K562 (cell line): ENCODE measurements around the gene CNTFR. TPM values are rescaled to one million over a fixed set of nuclear protein-coding genes. Genes with fewer than 3 reads are reported as not detected.

Experiments used
- ATAC-seq: fragments of 200-7000 bp; cut with Tn5 transposase; 3 replicates; pipeline ENCODE4 v1.9.1; 2020; ENCODE audit warnings: moderate library complexity
- BruUV-seq: library from RNA; stranded (reverse); fragments of 400-500 nt; replicated peaks from 2 replicates; lab custom pipeline; 2021; lab: Mats Ljungman, UMichigan
- CTCF ChIA-PET: fragments of 300-600 bp; formaldehyde crosslinking; extraction: SDS; loops from one replicate; lab custom pipeline; 2021; ENCODE audit warnings: low intra/inter-chr PET ratio; lab: Yijun Ruan, JAX
- POLR2A ChIA-PET: fragments of 300-600, 350-650 bp; sonication (Branson Sonifier 250); formaldehyde crosslinking; extraction: SDS; loops from one replicate; lab custom pipeline; 2021; ENCODE audit warnings: antibody characterized with exemption, inconsistent platforms; lab: Yijun Ruan, JAX
- DNase-seq, 4 experiments: peaks; one replicate each; pipeline versions ENCODE4 v3.0.0 to v3.0.0-alpha.2; 2011 to 2018; ENCODE audit warnings: low spot score in 3 of 4, mixed read lengths in 3 of 4; ENCODE audit errors: extremely low read depth in 1 of 4
- FAIRE-seq: peaks from 2 replicates; lab custom pipeline; 2011; peaks lifted over from hg19 to GRCh38; lab: Jason Lieb, UNC
- H2AFZ ChIP-seq: 2 replicates; pipeline ENCODE4 v1.6.0; 2011; ENCODE audit warnings: low read depth, low read length, control low read depth, inconsistent platforms
- H3K27ac ChIP-seq: fragments of 200-600 bp; 3 replicates; pipeline ENCODE4 v1.8.0; 2011; ENCODE audit warnings: low read depth, mild to moderate bottlenecking, control low read depth, inconsistent platforms, low read length, moderate library complexity, mixed read lengths; ENCODE audit errors: extremely low read depth
- H3K27me3 ChIP-seq, 2 experiments: fragments of 300-600 bp in 1 of 2; 2 replicates in 1 of 2; 3 replicates in 1 of 2; pipeline versions ENCODE4 v1.6.0 to v1.8.0; 2011; ENCODE audit warnings: inconsistent platforms in 2 of 2, low read length in 2 of 2, mild to moderate bottlenecking in 1 of 2, mixed read lengths in 1 of 2, moderate library complexity in 1 of 2; ENCODE audit not compliant: control insufficient read depth in 2 of 2, insufficient read depth in 2 of 2
- H3K36me3 ChIP-seq: fragments of 300-600 bp; 3 replicates; pipeline ENCODE4 v1.8.0; 2011; ENCODE audit warnings: mild to moderate bottlenecking, low read length, inconsistent platforms; ENCODE audit not compliant: control insufficient read depth, insufficient read depth
- H3K4me1 ChIP-seq, 2 experiments: fragments of 200-600 bp in 1 of 2; replicated peaks in 1 of 2; 2 replicates in 1 of 2; 3 replicates in 1 of 2; pipeline versions ENCODE4 v1.5.1 to v1.8.0; 2011; ENCODE audit warnings: inconsistent platforms in 2 of 2, low read length in 2 of 2, mild to moderate bottlenecking in 1 of 2, mixed read lengths in 1 of 2, moderate library complexity in 1 of 2; ENCODE audit not compliant: control insufficient read depth in 2 of 2, insufficient read depth in 2 of 2
- H3K4me2 ChIP-seq: 2 replicates; pipeline ENCODE4 v1.6.1; 2011; ENCODE audit warnings: low read length, control low read depth, inconsistent platforms, mixed read lengths; ENCODE audit not compliant: insufficient read depth
- H3K4me3 ChIP-seq: fragments of 200-600 bp; sonication (generic), shearing (Covaris generic); 2 replicates; pipeline ENCODE4 v1.5.1; 2016; ENCODE audit warnings: control low read depth, inconsistent platforms
- H3K79me2 ChIP-seq: fragments of 200-600 bp; 3 replicates; pipeline ENCODE4 v1.8.0; 2011; ENCODE audit warnings: low read length, inconsistent platforms; ENCODE audit not compliant: control insufficient read depth, insufficient read depth
- H3K9ac ChIP-seq, 2 experiments: 2 replicates each; pipeline versions ENCODE4 v1.6.0 to v1.6.1; 2011; ENCODE audit warnings: low read depth in 2 of 2, low read length in 2 of 2, control low read depth in 1 of 2, inconsistent platforms in 1 of 2, mild to moderate bottlenecking in 1 of 2, mixed read lengths in 1 of 2; ENCODE audit not compliant: insufficient read depth in 1 of 2
- H3K9me1 ChIP-seq: one replicate; pipeline ENCODE4 v1.6.0; 2011; ENCODE audit warnings: inconsistent platforms, mild to moderate bottlenecking, low read length, moderate library complexity; ENCODE audit not compliant: control insufficient read depth, insufficient read depth
- H3K9me3 ChIP-seq: replicated peaks from 2 replicates; pipeline ENCODE4 v1.5.1; 2011; ENCODE audit warnings: low read depth, low read length, inconsistent platforms; ENCODE audit not compliant: control insufficient read depth, insufficient read depth
- H4K20me1 ChIP-seq: replicated peaks from 2 replicates; pipeline ENCODE4 v1.6.1; 2011; ENCODE audit warnings: low read length, inconsistent platforms, mixed read lengths; ENCODE audit not compliant: control insufficient read depth, insufficient read depth
- BDP1 ChIP-seq: IDR thresholded peaks from 3 replicates; pipeline ENCODE4 v1.6.1; 2011; ENCODE audit not compliant: insufficient read length, insufficient read depth
- DPF2 ChIP-seq: fragments of 450-650 bp; IDR thresholded peaks from 2 replicates; pipeline ENCODE4 v1.6.1; 2016
- GTF2B ChIP-seq: IDR thresholded peaks from 2 replicates; pipeline ENCODE4 v1.6.1; 2011; ENCODE audit not compliant: insufficient read length; ENCODE audit errors: extremely low read depth
- JUNB ChIP-seq: fragments of 450-650 bp; formaldehyde crosslinking; conservative IDR thresholded peaks from 2 replicates; pipeline ENCODE4 v1.4.0; 2020; ENCODE audit warnings: mild to moderate bottlenecking
- NCOA1 ChIP-seq: fragments of 450-650 bp; IDR thresholded peaks from 2 replicates; pipeline ENCODE4 v1.6.1; 2016; ENCODE audit warnings: low read depth
- RBM39 ChIP-seq: fragments of 200-400 bp; formaldehyde crosslinking; optimal IDR thresholded peaks from 2 replicates; pipeline ENCODE3; 2018; ENCODE audit warnings: low read depth, low read length
- TBL1XR1 ChIP-seq, 2 experiments: IDR thresholded peaks; 2 replicates each; pipeline ENCODE4 v1.6.1; 2012; ENCODE audit warnings: improper control_type of control experiment in 2 of 2, low read length in 2 of 2, mild to moderate bottlenecking in 1 of 2
- TCF7 ChIP-seq: sonication (generic); IDR thresholded peaks from 2 replicates; pipeline ENCODE4 v1.6.1; 2016; ENCODE audit warnings: antibody characterized with exemption, borderline replicate concordance
- TRIM24 ChIP-seq, 2 experiments: fragments of 450-650 bp; IDR thresholded peaks; 2 replicates each; pipeline ENCODE4 v1.6.1; 2016
- ZBED1 ChIP-seq: IDR thresholded peaks from 2 replicates; pipeline ENCODE4 v1.6.1; 2014
- ZKSCAN3 ChIP-seq: fragments of 250-450 bp; sonication (Bioruptor Pico); IDR thresholded peaks from 2 replicates; pipeline ENCODE4 v1.4.0; 2020
- ZNF121 ChIP-seq: sonication (generic); formaldehyde crosslinking; conservative IDR thresholded peaks from 2 replicates; pipeline ENCODE4 v1.8.0; 2022; ENCODE audit warnings: missing genetic modification reagents
- ZNF398 ChIP-seq: fragments of 250-450 bp; sonication (Bioruptor Pico); IDR thresholded peaks from 2 replicates; pipeline ENCODE4 v1.8.0; 2021; ENCODE audit warnings: moderate library complexity, mild to moderate bottlenecking, inconsistent platforms
- ZNF764 ChIP-seq: fragments of 250-450 bp; sonication (Bioruptor Pico); IDR thresholded peaks from 2 replicates; pipeline ENCODE4 v1.4.0; 2020; ENCODE audit warnings: low read depth, mild to moderate bottlenecking, moderate library complexity
- WGBS: fragments of 100-300 bp; shearing (Covaris generic); methylation state at CpG from one replicate; pipeline ENCODE4 v1.1.6; 2016; ENCODE audit warnings: low coverage, mixed read lengths; ENCODE audit not compliant: insufficient coverage; ENCODE audit errors: missing lambda C conversion rate; 5-methylcytosine and 5-hydroxymethylcytosine counted together
- in situ Hi-C: fragments of 300-500 bp; cut with MboI; formaldehyde crosslinking; loops from 4 replicates; pipeline ENCODE4 v1.15.0; 2018; ENCODE audit warnings: inconsistent platforms, mixed read lengths
- intact Hi-C: fragments of 100-400 bp; cut with micrococcal nuclease; formaldehyde crosslinking; loops from 2 replicates; pipeline ENCODE4 v1.14.2; 2022
- polyA plus RNA-seq, 8 experiments: library from polyadenylated mRNA; depleted of rRNA in 4 of 8; stranded (reverse) in 5 of 8; unstranded in 3 of 8; fragments of >200 nt; fragmentation: Nextera tagmentation in 2 of 8; fragmentation: Illumina TruSeq in 1 of 8; extraction: Ambion mirVana in 2 of 8; extraction: Trizol in 1 of 8; gene quantifications; 2 replicates each; pipeline versions ENCODE4 v1.2.1 to v1.2.3, GENCODE V29; 2011 to 2014; ENCODE audit warnings: inconsistent platforms in 1 of 8, missing spikeins in 1 of 8
- total RNA-seq, 7 experiments: library from RNA; depleted of rRNA in 6 of 7; stranded (reverse); fragments of >200 nt in 6 of 7; fragmentation: Illumina TruSeq in 2 of 7; extraction: Trizol in 2 of 7; gene quantifications; 2 replicates each; pipeline versions ENCODE4 v1.2.1 to v1.2.3, GENCODE V29; 2011 to 2021; ENCODE audit warnings: low replicate concordance in 1 of 7
- TF ChIP-seq, protein P1 (sequence below): sonication (generic); formaldehyde crosslinking; IDR thresholded peaks from 2 replicates; pipeline ENCODE4 v1.8.0; 2022; ENCODE audit warnings: mild to moderate bottlenecking, missing genetic modification reagents

Gene CNTFR
- total and polyA plus RNA-seq, 9 of the 15 experiments (the other 6 are each of a cell fraction or from before 2014, with no cell fraction given), result not detected

- TF ChIP-seq ZNF398 (CRISPR knock-in tag), result no peak
These were observed 78.7 kb downstream of the CNTFR start (continued) for GRCh38 chr9:34510497-34511468.

- H3K36me3 ChIP-seq, result no peaks in the 10 kb centered on the region
- CTCF ChIA-PET, result no interaction called here
- in situ Hi-C loops, result no loop called here
- no peak overlapping the region for H3K9ac ChIP-seq
- no peak overlapping the region for H3K4me3 ChIP-seq
- FAIRE-seq (no peak), DNase-seq (no peak), ATAC-seq (no peak)
- H3K27me3 ChIP-seq, result peaks cover 0 to 4% of the 10 kb centered on the region in 2 experiments; a peak in 1 of 5 replicates
- intact Hi-C loops, result no loop called here
- no peaks in the 10 kb centered on the region for H3K79me2 ChIP-seq
- H3K9me1 ChIP-seq, result no peaks in the 10 kb centered on the region
- H3K4me2 ChIP-seq, result no peak overlapping the region
- POLR2A ChIA-PET, result no interaction called here
- no peaks in the 10 kb centered on the region; a peak in 1 of 5 replicates for H3K4me1 ChIP-seq
- no peaks in the 10 kb centered on the region for H4K20me1 ChIP-seq
- H3K27ac ChIP-seq, result no peak overlapping the region
- no peaks in the 10 kb centered on the region for H3K9me3 ChIP-seq
- BruUV-seq, result no TSS peak
- no peak overlapping the region for H2AFZ ChIP-seq
- WGBS, result 0% methylated on average over 3 of the region's 3 CpGs
- TF ChIP-seq JUNB (CRISPR knock-in tag) (no peak), TRIM24 (IDR thresholded peaks at IDR 0.05) (no peak), ZBED1 (no peak), NCOA1 (no peak), BDP1 (no peak), ZNF121 (CRISPR knock-in tag) (no peak), RBM39 (no peak), TBL1XR1 (IDR thresholded peaks at IDR 0.05; ENCODE audit: low read length in 2 of 2) (no peak), DPF2 (no peak), TCF7 (no peak), ZKSCAN3 (CRISPR knock-in tag) (no peak), GTF2B (no peak), ZNF764 (no peak)
- TF ChIP-seq, protein P1, sequence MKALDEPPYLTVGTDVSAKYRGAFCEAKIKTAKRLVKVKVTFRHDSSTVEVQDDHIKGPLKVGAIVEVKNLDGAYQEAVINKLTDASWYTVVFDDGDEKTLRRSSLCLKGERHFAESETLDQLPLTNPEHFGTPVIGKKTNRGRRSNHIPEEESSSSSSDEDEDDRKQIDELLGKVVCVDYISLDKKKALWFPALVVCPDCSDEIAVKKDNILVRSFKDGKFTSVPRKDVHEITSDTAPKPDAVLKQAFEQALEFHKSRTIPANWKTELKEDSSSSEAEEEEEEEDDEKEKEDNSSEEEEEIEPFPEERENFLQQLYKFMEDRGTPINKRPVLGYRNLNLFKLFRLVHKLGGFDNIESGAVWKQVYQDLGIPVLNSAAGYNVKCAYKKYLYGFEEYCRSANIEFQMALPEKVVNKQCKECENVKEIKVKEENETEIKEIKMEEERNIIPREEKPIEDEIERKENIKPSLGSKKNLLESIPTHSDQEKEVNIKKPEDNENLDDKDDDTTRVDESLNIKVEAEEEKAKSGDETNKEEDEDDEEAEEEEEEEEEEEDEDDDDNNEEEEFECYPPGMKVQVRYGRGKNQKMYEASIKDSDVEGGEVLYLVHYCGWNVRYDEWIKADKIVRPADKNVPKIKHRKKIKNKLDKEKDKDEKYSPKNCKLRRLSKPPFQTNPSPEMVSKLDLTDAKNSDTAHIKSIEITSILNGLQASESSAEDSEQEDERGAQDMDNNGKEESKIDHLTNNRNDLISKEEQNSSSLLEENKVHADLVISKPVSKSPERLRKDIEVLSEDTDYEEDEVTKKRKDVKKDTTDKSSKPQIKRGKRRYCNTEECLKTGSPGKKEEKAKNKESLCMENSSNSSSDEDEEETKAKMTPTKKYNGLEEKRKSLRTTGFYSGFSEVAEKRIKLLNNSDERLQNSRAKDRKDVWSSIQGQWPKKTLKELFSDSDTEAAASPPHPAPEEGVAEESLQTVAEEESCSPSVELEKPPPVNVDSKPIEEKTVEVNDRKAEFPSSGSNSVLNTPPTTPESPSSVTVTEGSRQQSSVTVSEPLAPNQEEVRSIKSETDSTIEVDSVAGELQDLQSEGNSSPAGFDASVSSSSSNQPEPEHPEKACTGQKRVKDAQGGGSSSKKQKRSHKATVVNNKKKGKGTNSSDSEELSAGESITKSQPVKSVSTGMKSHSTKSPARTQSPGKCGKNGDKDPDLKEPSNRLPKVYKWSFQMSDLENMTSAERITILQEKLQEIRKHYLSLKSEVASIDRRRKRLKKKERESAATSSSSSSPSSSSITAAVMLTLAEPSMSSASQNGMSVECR, result no peak
These were observed 80.6 kb downstream of the CNTFR start for GRCh38 chr9:34508951-34509350.
